SIG-M5 treated with dmso at 0.1 percent for 504 hours (cell line): ENCODE results near the gene AFF2.

ENCODE experiments used
- DNase-seq: peaks from one replicate; lab custom pipeline; 2025; ENCODE audit not compliant: unreplicated experiment; lab: John Stamatoyannopoulos, UW

The AFF2 gene

GRCh38 chrX:148995661-148996060 is 495.2 kb downstream of the AFF2 start:
- DNase-seq = no peak

- DNase-seq = no peak
Measured at GRCh38 chrX:149002320-149002719, 501.9 kb downstream of the AFF2 start.

GRCh38 chrX:149003863-149004660 is 503.6 kb downstream of the AFF2 start:
- no peak for DNase-seq

GRCh38 chrX:149004936-149005335 is 504.5 kb downstream of the AFF2 start:
- no peak for DNase-seq

GRCh38 chrX:149006235-149006634 is 505.8 kb downstream of the AFF2 start:
- DNase-seq = no peak

- no peak for DNase-seq
Measured at GRCh38 chrX:149007423-149007822, 507.0 kb downstream of the AFF2 start.

- no peak for DNase-seq
Measured at GRCh38 chrX:149010013-149010852, 509.8 kb downstream of the AFF2 start.

GRCh38 chrX:149010853-149011224 is 510.4 kb downstream of the AFF2 start:
- DNase-seq = no peak

GRCh38 chrX:149013081-149013480 is 512.7 kb downstream of the AFF2 start:
- DNase-seq = no peak

- no peak for DNase-seq
Measured at GRCh38 chrX:149021159-149021558, 520.7 kb downstream of the AFF2 start.

GRCh38 chrX:149022485-149022884 is 522.1 kb downstream of the AFF2 start:
- no peak for DNase-seq

GRCh38 chrX:149032449-149032848 is 532.0 kb downstream of the AFF2 start:
- DNase-seq = no peak

GRCh38 chrX:149036086-149036485 is 535.7 kb downstream of the AFF2 start:
- no peak for DNase-seq

- no peak for DNase-seq
Measured at GRCh38 chrX:149037281-149037870, 537.0 kb downstream of the AFF2 start.

GRCh38 chrX:149039057-149039456 is 538.6 kb downstream of the AFF2 start:
- DNase-seq = no peak

GRCh38 chrX:149040873-149041535 is 540.6 kb downstream of the AFF2 start:
- no peak for DNase-seq

GRCh38 chrX:149043401-149043800 is 543.0 kb downstream of the AFF2 start:
- DNase-seq = no peak

GRCh38 chrX:149044471-149044870 is 544.1 kb downstream of the AFF2 start:
- no peak for DNase-seq

- DNase-seq = no peak
Measured at GRCh38 chrX:149045645-149046210, 545.3 kb downstream of the AFF2 start.
